ENCODE data around the gene DNAH14. TPM values are rescaled to one million over a fixed set of nuclear protein-coding genes. Genes with fewer than 3 reads are reported as not detected.

The DNAH14 gene
- total and polyA plus RNA-seq, 8 donors = 7.9 to 27.6 (median 17.5) TPM

DNA sequence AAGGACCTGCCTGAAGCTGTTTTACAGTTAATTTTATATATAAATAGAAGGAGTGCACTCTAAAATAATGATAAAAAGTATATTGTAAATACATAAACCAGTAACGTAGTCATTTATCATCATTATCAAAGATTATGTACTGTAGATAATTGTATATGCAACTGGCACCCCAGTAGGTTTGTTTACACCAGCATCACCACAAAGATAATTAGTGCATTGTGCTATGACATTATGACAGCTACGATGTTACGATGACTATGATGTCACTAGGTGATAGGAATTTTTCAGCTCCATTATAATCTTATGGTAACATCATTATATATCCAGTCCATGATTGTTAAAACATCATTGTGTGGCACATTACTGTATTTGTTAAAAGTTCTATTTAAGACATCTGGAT is 313.1 kb downstream of the DNAH14 start:
- TF ChIP-seq, protein P1, sequence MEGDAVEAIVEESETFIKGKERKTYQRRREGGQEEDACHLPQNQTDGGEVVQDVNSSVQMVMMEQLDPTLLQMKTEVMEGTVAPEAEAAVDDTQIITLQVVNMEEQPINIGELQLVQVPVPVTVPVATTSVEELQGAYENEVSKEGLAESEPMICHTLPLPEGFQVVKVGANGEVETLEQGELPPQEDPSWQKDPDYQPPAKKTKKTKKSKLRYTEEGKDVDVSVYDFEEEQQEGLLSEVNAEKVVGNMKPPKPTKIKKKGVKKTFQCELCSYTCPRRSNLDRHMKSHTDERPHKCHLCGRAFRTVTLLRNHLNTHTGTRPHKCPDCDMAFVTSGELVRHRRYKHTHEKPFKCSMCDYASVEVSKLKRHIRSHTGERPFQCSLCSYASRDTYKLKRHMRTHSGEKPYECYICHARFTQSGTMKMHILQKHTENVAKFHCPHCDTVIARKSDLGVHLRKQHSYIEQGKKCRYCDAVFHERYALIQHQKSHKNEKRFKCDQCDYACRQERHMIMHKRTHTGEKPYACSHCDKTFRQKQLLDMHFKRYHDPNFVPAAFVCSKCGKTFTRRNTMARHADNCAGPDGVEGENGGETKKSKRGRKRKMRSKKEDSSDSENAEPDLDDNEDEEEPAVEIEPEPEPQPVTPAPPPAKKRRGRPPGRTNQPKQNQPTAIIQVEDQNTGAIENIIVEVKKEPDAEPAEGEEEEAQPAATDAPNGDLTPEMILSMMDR (IDR thresholded peaks at IDR 0.05) = no peak
- WGBS, 2 donors = 91 to 92% methylated on average over 3 of the region's 3 CpGs
- DNase-seq (no peak), FAIRE-seq (no peak), ATAC-seq (no peak)
- Histone ChIP-seq H3K4me3 (no peak overlapping the region), H3K27ac (no peak overlapping the region), H3K4me1 (no peaks in the 10 kb centered on the region), H3K36me3 (no peaks in the 10 kb centered on the region), H3K9me3 (no peaks in the 10 kb centered on the region), H3K27me3 (no peaks in the 10 kb centered on the region)
- intact Hi-C loops (cut with DNase I) = no loop called here

DNA sequence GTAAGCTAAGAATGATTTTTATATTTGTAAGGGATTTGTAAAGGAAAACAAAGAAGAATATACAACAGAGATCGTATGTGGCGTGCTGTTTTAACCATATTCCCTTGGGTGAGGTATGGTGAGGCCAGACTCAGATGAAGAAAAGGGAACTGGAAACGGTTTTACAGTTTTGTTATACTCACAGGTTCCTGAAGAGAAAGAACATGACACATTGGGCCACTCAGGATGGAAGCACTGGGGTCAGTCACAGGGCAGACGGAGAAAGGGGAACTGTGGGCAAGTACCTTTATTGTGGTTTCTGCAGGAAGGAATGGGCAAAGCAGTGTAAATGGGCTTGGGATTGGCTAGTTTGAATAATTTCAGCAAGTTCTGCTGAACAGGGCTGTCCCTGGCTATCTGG is 321.0 kb downstream of the DNAH14 start:
- Histone ChIP-seq H3K4me3 (no peak overlapping the region), H3K4me1 (no peaks in the 10 kb centered on the region), H3K27me3 (no peaks in the 10 kb centered on the region), H3K9me3 (no peaks in the 10 kb centered on the region), H3K36me3 (no peaks in the 10 kb centered on the region), H3K27ac (no peak overlapping the region)
- FAIRE-seq (no peak), DNase-seq (no peak), ATAC-seq (no peak)
- TF ChIP-seq, protein P1 (IDR thresholded peaks at IDR 0.05) = no peak
- WGBS, 2 donors = 78 to 85% methylated on average over 4 of the region's 4 CpGs
- intact Hi-C loops (cut with DNase I) = no loop called here

DNA sequence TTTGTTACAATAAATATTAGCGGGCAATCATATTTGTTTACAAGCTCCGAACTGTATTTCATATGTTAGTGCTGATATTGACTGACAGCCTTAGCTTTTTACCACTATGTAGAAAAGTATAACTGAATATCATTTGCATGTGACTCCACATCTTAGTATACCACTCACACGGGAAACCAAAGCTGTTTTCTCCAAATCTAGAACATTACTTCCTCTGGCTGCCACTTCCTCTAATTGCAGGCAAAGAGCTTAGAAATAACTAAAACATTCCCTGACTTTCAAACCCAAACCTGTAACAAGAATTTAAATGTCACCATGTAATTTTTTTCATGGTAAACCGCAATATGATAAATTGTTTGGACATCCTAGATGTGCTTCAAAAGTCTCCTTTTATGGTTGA is 323.7 kb downstream of the DNAH14 start:
- no peak for ATAC-seq
- H3K4me1 ChIP-seq = no peaks in the 10 kb centered on the region
- FAIRE-seq = no peak
- TF ChIP-seq, protein P1 (IDR thresholded peaks at IDR 0.05) = no peak
- H3K9me3 ChIP-seq = no peaks in the 10 kb centered on the region
- no peaks in the 10 kb centered on the region for H3K27me3 ChIP-seq
- H3K36me3 ChIP-seq = no peaks in the 10 kb centered on the region
- intact Hi-C loops (cut with DNase I) = no loop called here
- WGBS, 2 donors = 90 to 91% methylated on average over 4 of the region's 4 CpGs
- DNase-seq = no peak
- no peak overlapping the region for H3K27ac ChIP-seq
- no peak overlapping the region for H3K4me3 ChIP-seq

DNA sequence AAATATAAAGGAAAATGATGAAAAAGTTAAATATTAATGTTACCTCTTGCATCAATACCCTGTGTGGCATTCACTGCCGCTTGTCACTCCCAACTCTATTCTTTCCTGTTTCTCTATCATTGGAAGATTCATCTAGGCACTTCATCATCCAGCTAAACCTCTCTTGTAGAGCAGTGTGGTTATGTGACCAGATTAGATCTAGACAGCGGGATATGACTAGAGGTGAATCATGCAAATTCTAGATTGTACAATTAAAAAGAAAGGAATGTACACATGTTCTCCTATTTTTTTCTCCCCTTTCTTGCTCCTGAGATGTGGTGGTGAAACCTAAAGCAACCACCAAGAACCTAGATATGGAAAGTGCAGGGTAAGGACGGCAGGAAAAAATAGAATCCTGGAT is 324.3 kb downstream of the DNAH14 start:
- Histone ChIP-seq H3K36me3 (no peaks in the 10 kb centered on the region), H3K9me3 (no peaks in the 10 kb centered on the region), H3K4me3 (no peak overlapping the region), H3K27me3 (no peaks in the 10 kb centered on the region), H3K4me1 (no peaks in the 10 kb centered on the region), H3K27ac (no peak overlapping the region)
- 95 to 96% methylated on average over 3 of the region's 3 CpGs for WGBS, 2 donors
- ATAC-seq (no peak), DNase-seq (no peak), FAIRE-seq (no peak)
- TF ChIP-seq, protein P1 (IDR thresholded peaks at IDR 0.05) = no peak
- intact Hi-C loops (cut with DNase I) = no loop called here

DNA sequence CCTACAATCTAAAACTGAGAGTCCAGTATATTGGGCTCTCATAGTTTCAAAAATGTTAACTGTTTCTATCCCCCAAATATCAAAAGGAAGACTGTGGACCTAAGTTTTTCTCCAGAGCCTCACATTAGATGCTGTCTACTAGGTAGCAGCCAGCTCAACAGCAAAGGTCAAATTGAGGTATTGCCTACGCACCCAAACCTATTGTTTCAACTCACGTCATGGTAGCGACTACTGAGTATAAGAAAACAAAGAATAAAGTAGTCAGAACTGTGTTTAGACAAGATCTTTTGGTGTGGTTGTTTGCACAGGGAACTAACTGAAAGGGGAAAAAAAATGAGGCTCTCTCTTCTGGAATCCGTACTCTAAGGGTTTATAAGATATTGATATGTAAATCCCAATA is 325.2 kb downstream of the DNAH14 start:
- TF ChIP-seq, protein P1 (IDR thresholded peaks at IDR 0.05) = no peak
- no peaks in the 10 kb centered on the region for H3K27me3 ChIP-seq
- no peaks in the 10 kb centered on the region for H3K4me1 ChIP-seq
- intact Hi-C loops (cut with DNase I) = no loop called here
- no peak for FAIRE-seq
- no peaks in the 10 kb centered on the region for H3K36me3 ChIP-seq
- H3K9me3 ChIP-seq = no peaks in the 10 kb centered on the region
- H3K27ac ChIP-seq = no peak overlapping the region
- no peak for DNase-seq
- WGBS, 2 donors = 88 to 91% methylated on average over 4 of the region's 4 CpGs
- no peak overlapping the region for H3K4me3 ChIP-seq
- no peak for ATAC-seq

Measured in pancreas (tissue), 10 donors.